ENCODE results near the gene S100A11.

The S100A11 gene

DNA sequence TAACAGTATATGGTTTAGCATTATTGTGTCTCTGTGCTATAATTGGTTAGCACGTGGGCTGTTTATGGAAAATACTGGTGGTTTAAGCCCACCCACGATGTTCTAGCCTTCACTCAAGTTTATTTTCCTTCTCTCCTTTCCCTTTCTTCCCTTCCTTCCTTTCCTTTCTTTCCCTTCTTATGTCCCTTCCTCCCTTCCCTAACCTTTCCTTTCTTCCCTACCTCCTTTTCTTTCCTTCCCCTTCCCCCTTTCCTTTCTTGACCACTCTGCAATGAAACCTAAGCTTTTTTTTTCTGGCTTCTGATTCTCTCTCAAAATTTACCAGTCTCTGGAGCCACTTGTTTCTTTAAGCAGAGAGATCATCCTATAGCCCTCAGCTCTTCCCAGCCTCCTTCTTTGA, 29.8 kb downstream of the S100A11 start:
- no peak overlapping the region for H2AK5ac ChIP-seq (ENCODE audit: low read length, severe bottlenecking)
- no peaks in the 10 kb centered on the region for H3K79me1 ChIP-seq (replicated peaks; ENCODE audit: low read length, poor library complexity, severe bottlenecking)
- H3K23ac ChIP-seq (ENCODE audit: low read length in 2 of 2) = no peak overlapping the region
- no peak overlapping the region for H3K4ac ChIP-seq (ENCODE audit: low read depth in 1 of 2, low read length in 2 of 2)
- peaks cover 5% of the 10 kb centered on the region for H3K4me1 ChIP-seq (ENCODE audit: control insufficient read depth, insufficient read depth, low read depth, low read length)
- H3K27me3 ChIP-seq (ENCODE audit: control insufficient read depth in 1 of 2, insufficient read depth in 1 of 2, low read length in 2 of 2) = peaks cover 3 to 32% of the 10 kb centered on the region in 2 experiments
- no peak overlapping the region for H3K18ac ChIP-seq (ENCODE audit: low read depth in 1 of 2, low read length in 2 of 2)
- H2AFZ ChIP-seq (ENCODE audit: low read depth, low read length) = no peak overlapping the region
- no peak overlapping the region for H2BK15ac ChIP-seq (ENCODE audit: low read depth, poor library complexity, severe bottlenecking)
- WGBS = 71% methylated on average over 2 of the region's 2 CpGs
- H2BK5ac ChIP-seq (ENCODE audit: low read depth, low read length, poor library complexity, severe bottlenecking) = no peak overlapping the region
- no peaks in the 10 kb centered on the region for H3K9me3 ChIP-seq (ENCODE audit: control insufficient read depth, low read length)
- H3K14ac ChIP-seq (ENCODE audit: low read length in 2 of 2) = no peak overlapping the region
- no peak overlapping the region for H2BK12ac ChIP-seq (ENCODE audit: low read length in 2 of 2)
- H4K8ac ChIP-seq (ENCODE audit: low read length) = no peak overlapping the region
- H3K4me2 ChIP-seq (ENCODE audit: low read length, poor library complexity, severe bottlenecking) = no peak overlapping the region
- no peak overlapping the region for H3K27ac ChIP-seq (ENCODE audit: low read length, poor library complexity, severe bottlenecking)
- H2BK120ac ChIP-seq (ENCODE audit: low read depth, low read length) = no peak overlapping the region
- DNase-seq = no peak
- H3K9ac ChIP-seq (ENCODE audit: low read length) = no peak overlapping the region
- H3K36me3 ChIP-seq (ENCODE audit: control insufficient read depth in 1 of 2, insufficient read depth in 2 of 2, low read depth in 1 of 2, low read length in 2 of 2) = no peaks in the 10 kb centered on the region
- H4K91ac ChIP-seq (ENCODE audit: low read length) = no peak overlapping the region
- H3K4me3 ChIP-seq (ENCODE audit: insufficient read depth in 1 of 2, low read depth in 1 of 2, low read length in 2 of 2) = no peak overlapping the region

- H3K9ac ChIP-seq (ENCODE audit: low read length) = no peak overlapping the region
- peaks cover 8% of the 10 kb centered on the region for H3K4me1 ChIP-seq (ENCODE audit: control insufficient read depth, insufficient read depth, low read depth, low read length)
- H3K4me3 ChIP-seq (ENCODE audit: insufficient read depth in 1 of 2, low read depth in 1 of 2, low read length in 2 of 2) = no peak overlapping the region
- H3K18ac ChIP-seq (ENCODE audit: low read depth in 1 of 2, low read length in 2 of 2) = no peak overlapping the region
- WGBS = 61% methylated on average over 4 of the region's 4 CpGs
- H3K9me3 ChIP-seq (ENCODE audit: control insufficient read depth, low read length) = no peaks in the 10 kb centered on the region
- no peak overlapping the region for H2BK120ac ChIP-seq (ENCODE audit: low read depth, low read length)
- H4K8ac ChIP-seq (ENCODE audit: low read length) = no peak overlapping the region
- H3K4ac ChIP-seq (ENCODE audit: low read depth in 1 of 2, low read length in 2 of 2) = no peak overlapping the region
- DNase-seq = no peak
- no peak overlapping the region for H2AK5ac ChIP-seq (ENCODE audit: low read length, severe bottlenecking)
- H3K23ac ChIP-seq (ENCODE audit: low read length in 2 of 2) = no peak overlapping the region
- H3K27ac ChIP-seq (ENCODE audit: low read length, poor library complexity, severe bottlenecking) = no peak overlapping the region
- no peaks in the 10 kb centered on the region for H3K36me3 ChIP-seq (ENCODE audit: control insufficient read depth in 1 of 2, insufficient read depth in 2 of 2, low read depth in 1 of 2, low read length in 2 of 2)
- H2BK12ac ChIP-seq (ENCODE audit: low read length in 2 of 2) = no peak overlapping the region
- no peak overlapping the region for H2BK5ac ChIP-seq (ENCODE audit: low read depth, low read length, poor library complexity, severe bottlenecking)
- H4K91ac ChIP-seq (ENCODE audit: low read length) = no peak overlapping the region
- no peak overlapping the region for H2AFZ ChIP-seq (ENCODE audit: low read depth, low read length)
- H3K27me3 ChIP-seq (ENCODE audit: control insufficient read depth in 1 of 2, insufficient read depth in 1 of 2, low read length in 2 of 2) = peaks cover 3 to 32% of the 10 kb centered on the region in 2 experiments
- H3K79me1 ChIP-seq (replicated peaks; ENCODE audit: low read length, poor library complexity, severe bottlenecking) = no peaks in the 10 kb centered on the region
- H3K14ac ChIP-seq (ENCODE audit: low read length in 2 of 2) = no peak overlapping the region
- H3K4me2 ChIP-seq (ENCODE audit: low read length, poor library complexity, severe bottlenecking) = no peak overlapping the region
- no peak overlapping the region for H2BK15ac ChIP-seq (ENCODE audit: low read depth, poor library complexity, severe bottlenecking)
Observed at GRCh38 chr1:152005360-152005912, 31.4 kb downstream of the S100A11 start.

DNA sequence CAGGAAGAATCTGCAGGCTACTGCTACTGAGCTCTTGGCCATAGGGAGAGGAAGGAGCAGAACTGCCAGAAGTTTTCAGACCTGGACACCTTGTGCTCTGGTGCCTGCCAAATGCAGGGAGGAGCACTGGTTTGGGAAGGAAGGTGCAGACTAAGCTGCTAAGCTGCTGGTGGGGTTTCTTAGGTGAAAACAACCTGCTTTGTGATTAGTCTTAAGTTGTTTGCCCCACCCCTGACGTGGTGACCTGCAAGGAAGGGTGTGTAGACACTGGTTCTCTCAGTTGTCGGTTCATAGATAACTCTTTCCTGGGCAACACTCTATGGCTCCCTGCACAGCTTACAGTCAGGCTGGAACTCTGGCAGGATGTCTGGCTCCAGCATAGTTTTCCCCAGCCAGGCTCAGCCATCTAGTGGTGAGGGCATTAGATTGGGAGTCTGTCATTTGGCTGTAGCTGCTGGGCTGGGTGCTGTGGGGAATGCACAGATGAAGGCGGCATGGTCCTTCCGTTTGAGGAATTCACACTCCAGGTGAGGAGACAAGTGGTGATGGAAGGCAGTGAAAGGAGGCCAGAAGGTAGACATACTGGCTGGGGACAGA, 32.9 kb downstream of the S100A11 start:
- Histone ChIP-seq H3K4me1 (ENCODE audit: control insufficient read depth, insufficient read depth, low read depth, low read length) (peaks cover 12% of the 10 kb centered on the region), H3K27me3 (ENCODE audit: control insufficient read depth in 1 of 2, insufficient read depth in 1 of 2, low read length in 2 of 2) (peaks cover 0 to 32% of the 10 kb centered on the region in 2 experiments), H3K36me3 (ENCODE audit: control insufficient read depth in 1 of 2, insufficient read depth in 2 of 2, low read depth in 1 of 2, low read length in 2 of 2) (no peaks in the 10 kb centered on the region), H2BK5ac (ENCODE audit: low read depth, low read length, poor library complexity, severe bottlenecking) (no peak overlapping the region), H3K4me2 (ENCODE audit: low read length, poor library complexity, severe bottlenecking) (no peak overlapping the region), H2AFZ (ENCODE audit: low read depth, low read length) (no peak overlapping the region), H4K8ac (ENCODE audit: low read length) (no peak overlapping the region), H3K14ac (ENCODE audit: low read length in 2 of 2) (no peak overlapping the region), H3K27ac (ENCODE audit: low read length, poor library complexity, severe bottlenecking) (no peak overlapping the region), H2BK15ac (ENCODE audit: low read depth, poor library complexity, severe bottlenecking) (no peak overlapping the region), H4K91ac (ENCODE audit: low read length) (no peak overlapping the region), H3K23ac (ENCODE audit: low read length in 2 of 2) (no peak overlapping the region), H3K4ac (ENCODE audit: low read depth in 1 of 2, low read length in 2 of 2) (no peak overlapping the region), H3K9ac (ENCODE audit: low read length) (no peak overlapping the region), H2AK5ac (ENCODE audit: low read length, severe bottlenecking) (no peak overlapping the region), H3K4me3 (ENCODE audit: insufficient read depth in 1 of 2, low read depth in 1 of 2, low read length in 2 of 2) (no peak overlapping the region), H3K18ac (ENCODE audit: low read depth in 1 of 2, low read length in 2 of 2) (no peak overlapping the region), H2BK12ac (ENCODE audit: low read length in 2 of 2) (no peak overlapping the region), H3K9me3 (ENCODE audit: control insufficient read depth, low read length) (peaks cover under 1% of the 10 kb centered on the region), H3K79me1 (replicated peaks; ENCODE audit: low read length, poor library complexity, severe bottlenecking) (no peaks in the 10 kb centered on the region), H2BK120ac (ENCODE audit: low read depth, low read length) (no peak overlapping the region)
- 72% methylated on average over 4 of the region's 4 CpGs for whole genome bisulfite sequencing
- DNase-seq = peak; percentile 24

DNA sequence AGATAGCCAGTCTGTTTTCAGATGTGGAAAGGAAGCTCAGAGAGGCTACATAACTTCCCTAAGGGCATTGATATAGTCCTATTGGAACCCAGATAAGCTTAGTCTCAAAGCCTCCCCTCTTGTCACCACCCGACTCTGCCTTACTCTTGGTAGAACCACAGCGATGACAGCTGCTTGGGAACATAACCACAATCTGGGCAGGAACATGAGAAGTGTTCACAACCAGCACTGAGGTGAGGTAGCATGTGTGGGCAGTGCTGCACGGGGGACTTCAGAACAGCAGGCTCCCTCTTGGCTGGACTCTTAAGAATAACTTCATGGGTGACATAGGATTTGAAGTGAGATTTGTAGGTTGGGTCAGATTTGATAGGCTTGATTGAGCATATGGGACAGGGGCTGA, 33.8 kb downstream of the S100A11 start:
- Histone ChIP-seq H3K27ac (ENCODE audit: low read length, poor library complexity, severe bottlenecking) (no peak overlapping the region), H2BK5ac (ENCODE audit: low read depth, low read length, poor library complexity, severe bottlenecking) (no peak overlapping the region), H3K36me3 (ENCODE audit: control insufficient read depth in 1 of 2, insufficient read depth in 2 of 2, low read depth in 1 of 2, low read length in 2 of 2) (no peaks in the 10 kb centered on the region), H3K4me3 (ENCODE audit: insufficient read depth in 1 of 2, low read depth in 1 of 2, low read length in 2 of 2) (no peak overlapping the region), H3K4me1 (ENCODE audit: control insufficient read depth, insufficient read depth, low read depth, low read length) (peaks cover 12% of the 10 kb centered on the region), H3K18ac (ENCODE audit: low read depth in 1 of 2, low read length in 2 of 2) (no peak overlapping the region), H3K23ac (ENCODE audit: low read length in 2 of 2) (no peak overlapping the region), H3K4ac (ENCODE audit: low read depth in 1 of 2, low read length in 2 of 2) (no peak overlapping the region), H3K14ac (ENCODE audit: low read length in 2 of 2) (no peak overlapping the region), H2BK12ac (ENCODE audit: low read length in 2 of 2) (no peak overlapping the region), H3K27me3 (ENCODE audit: control insufficient read depth in 1 of 2, insufficient read depth in 1 of 2, low read length in 2 of 2) (peaks cover 0 to 32% of the 10 kb centered on the region in 2 experiments), H2AK5ac (ENCODE audit: low read length, severe bottlenecking) (peak overlapping the region; percentile 90), H2BK15ac (ENCODE audit: low read depth, poor library complexity, severe bottlenecking) (peak overlapping the region; percentile 54), H2AFZ (ENCODE audit: low read depth, low read length) (no peak overlapping the region), H3K4me2 (ENCODE audit: low read length, poor library complexity, severe bottlenecking) (no peak overlapping the region), H4K91ac (ENCODE audit: low read length) (no peak overlapping the region), H3K9ac (ENCODE audit: low read length) (peak overlapping the region; percentile 3), H4K8ac (ENCODE audit: low read length) (no peak overlapping the region), H3K79me1 (replicated peaks; ENCODE audit: low read length, poor library complexity, severe bottlenecking) (no peaks in the 10 kb centered on the region), H2BK120ac (ENCODE audit: low read depth, low read length) (no peak overlapping the region), H3K9me3 (ENCODE audit: control insufficient read depth, low read length) (peaks cover 6% of the 10 kb centered on the region)
- 94% methylated on average over 2 of the region's 3 CpGs for WGBS
- DNase-seq = no peak

Measured in mesenchymal stem cell (in vitro differentiated cells and primary cell).